HEK293 (cell line): ENCODE data around the gene OR4M1.

Experiments used
- CTCF ChIA-PET: fragments of 350-600 bp; formaldehyde crosslinking; extraction: SDS; loops from one replicate; lab custom pipeline; 2021; ENCODE audit warnings: antibody characterized with exemption; lab: Yijun Ruan, JAX
- POLR2A ChIA-PET: fragments of 300-600 bp; formaldehyde crosslinking; extraction: SDS; loops from one replicate; lab custom pipeline; 2020; ENCODE audit warnings: antibody characterized with exemption, inconsistent platforms; lab: Yijun Ruan, JAX
- H3K27ac ChIP-seq: fragments of 200-500 bp; sonication (Bioruptor generic); 2 replicates; pipeline ENCODE4 v1.5.1; 2014; ENCODE audit warnings: low read depth, low read length, control low read depth, inconsistent platforms; ENCODE audit errors: extremely low read depth
- H3K36me3 ChIP-seq, 2 experiments: fragments of 200-500 bp in 1 of 2; sonication (Bioruptor generic) in 1 of 2; 1 replicate in 1 of 2; 2 replicates in 1 of 2; pipeline ENCODE4 v1.5.1; 2014 to 2017; ENCODE audit warnings: inconsistent platforms in 2 of 2, low read length in 2 of 2; ENCODE audit not compliant: control insufficient read depth in 2 of 2, insufficient read depth in 1 of 2
- H3K4me1 ChIP-seq: fragments of 200-500 bp; sonication (Bioruptor generic); 2 replicates; pipeline ENCODE4 v1.5.1; 2014; ENCODE audit warnings: mild to moderate bottlenecking, low read length, inconsistent platforms; ENCODE audit not compliant: control insufficient read depth, insufficient read depth
- H3K4me3 ChIP-seq: 2 replicates; pipeline ENCODE4 v1.5.1; 2011; ENCODE audit warnings: low read depth, mild to moderate bottlenecking, control low read depth, low read length, moderate library complexity
- H3K9me3 ChIP-seq: fragments of 200-500 bp; sonication (Bioruptor generic); 2 replicates; pipeline ENCODE4 v1.5.1; 2014; ENCODE audit warnings: low read depth, low read length, inconsistent platforms; ENCODE audit not compliant: control insufficient read depth, insufficient read depth
- GFI1B ChIP-seq: fragments of 450-650 bp; formaldehyde crosslinking; IDR thresholded peaks from 2 replicates; pipeline ENCODE4 v1.5.1; 2016; ENCODE audit warnings: missing biosample characterization, missing genetic modification characterization
- KLF17 ChIP-seq: fragments of 450-650 bp; formaldehyde crosslinking; IDR thresholded peaks from 2 replicates; pipeline ENCODE4 v1.5.1; 2016; ENCODE audit warnings: missing biosample characterization, missing genetic modification characterization
- KLF9 ChIP-seq: fragments of 450-650 bp; formaldehyde crosslinking; IDR thresholded peaks from 2 replicates; pipeline ENCODE4 v1.5.1; 2016; ENCODE audit warnings: missing biosample characterization, missing genetic modification characterization, low read depth
- PBX3 ChIP-seq: sonication (generic); formaldehyde crosslinking; IDR thresholded peaks from 2 replicates; pipeline ENCODE4 v1.8.1; 2022; ENCODE audit warnings: mild to moderate bottlenecking, moderate library complexity, missing genetic modification reagents
- PRDM2 ChIP-seq: fragments of 450-650 bp; formaldehyde crosslinking; IDR thresholded peaks from 2 replicates; pipeline ENCODE4 v1.5.1; 2016; ENCODE audit warnings: missing biosample characterization, missing genetic modification characterization, borderline replicate concordance
- PRDM4 ChIP-seq: fragments of 450-650 bp; formaldehyde crosslinking; IDR thresholded peaks from 2 replicates; pipeline ENCODE4 v1.5.1; 2017; ENCODE audit warnings: missing biosample characterization, missing genetic modification characterization
- SCRT2 ChIP-seq: fragments of 450-650 bp; formaldehyde crosslinking; IDR thresholded peaks from 2 replicates; pipeline ENCODE4 v1.5.1; 2016; ENCODE audit warnings: missing biosample characterization, missing genetic modification characterization
- SETDB1 ChIP-seq: IDR thresholded peaks from one replicate; pipeline ENCODE4 v1.6.1; 2017; ENCODE audit warnings: mild to moderate bottlenecking, low read length, moderate library complexity, mixed read lengths; ENCODE audit not compliant: insufficient read length
- SP3 ChIP-seq: fragments of 450-650 bp; formaldehyde crosslinking; IDR thresholded peaks from 2 replicates; pipeline ENCODE4 v1.5.1; 2016; ENCODE audit warnings: missing biosample characterization, missing genetic modification characterization
- ZNF133 ChIP-seq: fragments of 450-650 bp; formaldehyde crosslinking; IDR thresholded peaks from 2 replicates; pipeline ENCODE4 v1.5.1; 2016; ENCODE audit warnings: missing biosample characterization, missing genetic modification characterization
- ZNF146 ChIP-seq: fragments of 450-650 bp; formaldehyde crosslinking; IDR thresholded peaks from 2 replicates; pipeline ENCODE4 v1.5.1; 2016; ENCODE audit warnings: missing biosample characterization, missing genetic modification characterization
- ZNF292 ChIP-seq: fragments of 450-650 bp; formaldehyde crosslinking; IDR thresholded peaks from 2 replicates; pipeline ENCODE4 v1.5.1; 2016; ENCODE audit warnings: low read depth, missing biosample characterization, missing genetic modification characterization, borderline replicate concordance
- ZNF423 ChIP-seq: fragments of 450-650 bp; formaldehyde crosslinking; IDR thresholded peaks from 2 replicates; pipeline ENCODE4 v1.5.1; 2016; ENCODE audit warnings: missing biosample characterization, missing genetic modification characterization
- ZNF426 ChIP-seq: fragments of 450-650 bp; formaldehyde crosslinking; IDR thresholded peaks from 2 replicates; pipeline ENCODE4 v1.5.1; 2017; ENCODE audit warnings: missing biosample characterization, missing genetic modification characterization, mild to moderate bottlenecking, inconsistent platforms, moderate library complexity
- ZNF501 ChIP-seq: fragments of 450-650 bp; formaldehyde crosslinking; IDR thresholded peaks from 2 replicates; pipeline ENCODE4 v1.5.1; 2016; ENCODE audit warnings: missing biosample characterization, missing genetic modification characterization
- ZNF514 ChIP-seq: fragments of 450-650 bp; formaldehyde crosslinking; IDR thresholded peaks from 2 replicates; pipeline ENCODE4 v1.5.1; 2016; ENCODE audit warnings: missing biosample characterization, missing genetic modification characterization
- ZNF548 ChIP-seq: fragments of 450-650 bp; formaldehyde crosslinking; IDR thresholded peaks from 2 replicates; pipeline ENCODE4 v1.5.1; 2016; ENCODE audit warnings: missing biosample characterization, missing genetic modification characterization
- ZNF555 ChIP-seq: fragments of 450-650 bp; formaldehyde crosslinking; conservative IDR thresholded peaks from 2 replicates; pipeline ENCODE4 v1.5.1; 2017; ENCODE audit warnings: missing biosample characterization, mild to moderate bottlenecking, missing genetic modification characterization, inconsistent platforms
- ZNF561 ChIP-seq: fragments of 450-650 bp; IDR thresholded peaks from 2 replicates; pipeline ENCODE4 v1.5.1; 2018; ENCODE audit warnings: missing biosample characterization, missing genetic modification characterization, borderline replicate concordance
- ZNF654 ChIP-seq: fragments of 450-650 bp; formaldehyde crosslinking; IDR thresholded peaks from 2 replicates; pipeline ENCODE4 v1.5.1; 2016; ENCODE audit warnings: low read depth, missing biosample characterization, missing genetic modification characterization
- ZNF747 ChIP-seq: fragments of 450-650 bp; formaldehyde crosslinking; IDR thresholded peaks from 2 replicates; pipeline ENCODE4 v1.5.1; 2016; ENCODE audit warnings: missing biosample characterization, missing genetic modification characterization
- ZSCAN18 ChIP-seq: fragments of 450-650 bp; formaldehyde crosslinking; IDR thresholded peaks from 2 replicates; pipeline ENCODE4 v1.5.1; 2016; ENCODE audit warnings: missing biosample characterization, missing genetic modification characterization
- ZSCAN23 ChIP-seq: fragments of 450-650 bp; formaldehyde crosslinking; IDR thresholded peaks from 2 replicates; pipeline ENCODE4 v1.5.1; 2016; ENCODE audit warnings: missing biosample characterization, missing genetic modification characterization

OR4M1 gene

GRCh38 chr14:19800282-19801117, 27.2 kb downstream of the OR4M1 start:
- no peak overlapping the region for H3K4me3 ChIP-seq
- no peaks in the 10 kb centered on the region for H3K4me1 ChIP-seq
- TF ChIP-seq SETDB1 = no peak
- TF ChIP-seq ZSCAN23 (tag by site-specific recombination) = no peak
- TF ChIP-seq ZNF501 (tag by site-specific recombination) = no peak
- TF ChIP-seq KLF9 (tag by site-specific recombination) = no peak
- no peak for TF ChIP-seq ZNF423
- TF ChIP-seq ZNF548 (tag by site-specific recombination) = no peak
- TF ChIP-seq ZNF654 (tag by site-specific recombination) = no peak
- TF ChIP-seq ZNF292 (tag by site-specific recombination) = no peak
- no peak for TF ChIP-seq ZNF426
- no peak for TF ChIP-seq ZNF747
- no peak for TF ChIP-seq ZSCAN18 (tag by site-specific recombination)
- no peak for TF ChIP-seq PBX3 (CRISPR knock-in tag)
- TF ChIP-seq ZNF561 (tag by site-specific recombination) = no peak
- no peak overlapping the region for H3K27ac ChIP-seq
- no peaks in the 10 kb centered on the region for H3K9me3 ChIP-seq
- ChIA-PET POLR2A (no interaction called here), CTCF (no interaction called here)
- no peaks in the 10 kb centered on the region for H3K36me3 ChIP-seq

GRCh38 chr14:19801118-19801464, 27.8 kb downstream of the OR4M1 start:
- Histone ChIP-seq H3K4me1 (no peaks in the 10 kb centered on the region), H3K27ac (no peak overlapping the region), H3K9me3 (no peaks in the 10 kb centered on the region), H3K36me3 (no peaks in the 10 kb centered on the region), H3K4me3 (no peak overlapping the region)
- CTCF ChIA-PET = no interaction called here
- POLR2A ChIA-PET = no interaction called here
- no peak for TF ChIP-seq ZNF555 (tag by site-specific recombination)
- no peak for TF ChIP-seq KLF17 (tag by site-specific recombination)
- TF ChIP-seq ZNF133 (tag by site-specific recombination) = no peak
- TF ChIP-seq ZNF146 = no peak
- TF ChIP-seq GFI1B = no peak
- TF ChIP-seq PRDM2 (tag by site-specific recombination) = no peak
- TF ChIP-seq SP3 (tag by site-specific recombination) = no peak
- TF ChIP-seq SCRT2 (tag by site-specific recombination) = no peak
- no peak for TF ChIP-seq PRDM4 (tag by site-specific recombination)
- no peak for TF ChIP-seq ZNF514 (tag by site-specific recombination)
